C4-2B (cell line): ENCODE data around the gene MAN2A1.

ENCODE experiments used
- ZFX ChIP-seq: fragments of 450-650 bp; IDR thresholded peaks from 2 replicates; pipeline ENCODE4 v1.6.1; 2017
- TF ChIP-seq, protein P1 (sequence below): fragments of 450-650 bp; conservative IDR thresholded peaks from 2 replicates; pipeline ENCODE4 v1.5.1; 2017; ENCODE audit warnings: mild to moderate bottlenecking

DNA sequence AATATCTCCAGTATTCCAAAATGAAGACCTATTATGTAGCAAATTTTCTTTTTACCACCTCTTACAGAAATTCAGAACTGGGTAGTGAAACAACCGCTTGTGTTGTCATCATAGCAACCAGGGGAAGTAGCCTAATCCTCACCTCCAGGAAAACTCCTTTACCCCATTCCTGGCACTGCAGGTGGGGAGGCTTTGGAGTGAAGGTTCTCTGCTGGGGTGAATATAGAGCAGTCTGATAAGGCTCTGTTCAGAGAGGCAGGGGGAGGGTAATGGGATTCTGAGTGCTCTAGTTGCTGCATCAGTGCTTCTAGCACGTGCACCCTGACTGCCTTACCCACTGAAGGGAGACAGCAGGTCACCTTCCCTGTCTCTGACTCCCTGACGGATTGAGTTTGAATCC lies 116.2 kb downstream of the MAN2A1 start:
- TF ChIP-seq, protein P1, sequence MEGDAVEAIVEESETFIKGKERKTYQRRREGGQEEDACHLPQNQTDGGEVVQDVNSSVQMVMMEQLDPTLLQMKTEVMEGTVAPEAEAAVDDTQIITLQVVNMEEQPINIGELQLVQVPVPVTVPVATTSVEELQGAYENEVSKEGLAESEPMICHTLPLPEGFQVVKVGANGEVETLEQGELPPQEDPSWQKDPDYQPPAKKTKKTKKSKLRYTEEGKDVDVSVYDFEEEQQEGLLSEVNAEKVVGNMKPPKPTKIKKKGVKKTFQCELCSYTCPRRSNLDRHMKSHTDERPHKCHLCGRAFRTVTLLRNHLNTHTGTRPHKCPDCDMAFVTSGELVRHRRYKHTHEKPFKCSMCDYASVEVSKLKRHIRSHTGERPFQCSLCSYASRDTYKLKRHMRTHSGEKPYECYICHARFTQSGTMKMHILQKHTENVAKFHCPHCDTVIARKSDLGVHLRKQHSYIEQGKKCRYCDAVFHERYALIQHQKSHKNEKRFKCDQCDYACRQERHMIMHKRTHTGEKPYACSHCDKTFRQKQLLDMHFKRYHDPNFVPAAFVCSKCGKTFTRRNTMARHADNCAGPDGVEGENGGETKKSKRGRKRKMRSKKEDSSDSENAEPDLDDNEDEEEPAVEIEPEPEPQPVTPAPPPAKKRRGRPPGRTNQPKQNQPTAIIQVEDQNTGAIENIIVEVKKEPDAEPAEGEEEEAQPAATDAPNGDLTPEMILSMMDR, result no peak
- no peak for TF ChIP-seq ZFX
